Measurements from ENCODE around the gene SLC9C1. TPM values are rescaled to one million over a fixed set of nuclear protein-coding genes. Genes with fewer than 3 reads are reported as not detected.

SLC9C1 gene
- total RNA-seq, 1 experiment from 2014 or later: not detected

GRCh38 chr3:112117415-112117814, 176.6 kb downstream of the SLC9C1 start:
- Histone ChIP-seq H2AFZ (ENCODE audit: low read length) (no peak overlapping the region), H3K4me2 (ENCODE audit: low read length) (no peak overlapping the region), H3F3A (ENCODE audit: low read length, unreplicated experiment) (no peaks in the 10 kb centered on the region), H3K36me3 (ENCODE audit: low read depth, low read length) (peaks cover 36% of the 10 kb centered on the region), H3K9me3 (ENCODE audit: low read length) (no peaks in the 10 kb centered on the region), H3K9ac (ENCODE audit: low read length) (no peak overlapping the region), H3K4me3 (ENCODE audit: low read length) (no peak overlapping the region), H4K20me1 (ENCODE audit: low read length) (no peaks in the 10 kb centered on the region), H3K27ac (ENCODE audit: low read length) (no peak overlapping the region), H3K27me3 (ENCODE audit: low read length) (no peaks in the 10 kb centered on the region), H3K9me2 (replicated peaks; ENCODE audit: low read length) (no peaks in the 10 kb centered on the region), H3K4me1 (ENCODE audit: insufficient read depth, low read length) (no peaks in the 10 kb centered on the region), H3K79me2 (ENCODE audit: low read length) (no peaks in the 10 kb centered on the region)
- ChIA-PET POLR2A (ENCODE audit: unreplicated experiment) (interaction anchor here (0.6 kb wide), 1 partner anchor 441 kb away, joined by 3 read pairs; no protein-coding TSS in a partner anchor), CTCF (no interaction called here)
- DNase-seq (no peak), ATAC-seq (no peak)
- intact Hi-C loops (cut with micrococcal nuclease): no loop called here
- BruUV-seq (replicated peaks): no TSS peak
- TF ChIP-seq EZH2 (IDR thresholded peaks at IDR 0.05; ENCODE audit: low read length, unreplicated experiment): no peak
- no peak for TF ChIP-seq CTCF (conservative IDR thresholded peaks at IDR 0.05; ENCODE audit: low read depth, low read length)
- TF ChIP-seq EZH2phosphoT487 (IDR thresholded peaks at IDR 0.05; ENCODE audit: borderline replicate concordance, low read length): no peak

GRCh38 chr3:112116748-112117186, 177.2 kb downstream of the SLC9C1 start:
- TF ChIP-seq EZH2 (IDR thresholded peaks at IDR 0.05; ENCODE audit: low read length, unreplicated experiment) (no peak), EZH2phosphoT487 (IDR thresholded peaks at IDR 0.05; ENCODE audit: borderline replicate concordance, low read length) (no peak), CTCF (conservative IDR thresholded peaks at IDR 0.05; ENCODE audit: low read depth, low read length) (no peak)
- Histone ChIP-seq H3K27ac (ENCODE audit: low read length) (no peak overlapping the region), H3K9me3 (ENCODE audit: low read length) (no peaks in the 10 kb centered on the region), H3K4me1 (ENCODE audit: insufficient read depth, low read length) (no peaks in the 10 kb centered on the region), H3K79me2 (ENCODE audit: low read length) (no peaks in the 10 kb centered on the region), H3K27me3 (ENCODE audit: low read length) (no peaks in the 10 kb centered on the region), H3K4me3 (ENCODE audit: low read length) (no peak overlapping the region), H3K9me2 (replicated peaks; ENCODE audit: low read length) (no peaks in the 10 kb centered on the region), H3K36me3 (ENCODE audit: low read depth, low read length) (peaks cover 41% of the 10 kb centered on the region), H4K20me1 (ENCODE audit: low read length) (no peaks in the 10 kb centered on the region), H2AFZ (ENCODE audit: low read length) (no peak overlapping the region), H3K9ac (ENCODE audit: low read length) (no peak overlapping the region), H3F3A (ENCODE audit: low read length, unreplicated experiment) (no peaks in the 10 kb centered on the region), H3K4me2 (ENCODE audit: low read length) (no peak overlapping the region)
- ChIA-PET CTCF (no interaction called here), POLR2A (ENCODE audit: unreplicated experiment) (no interaction called here)
- no peak for DNase-seq
- no TSS peak for BruUV-seq (replicated peaks)
- no peak for ATAC-seq
- intact Hi-C loops (cut with micrococcal nuclease): no loop called here

- BruUV-seq (replicated peaks): no TSS peak
- intact Hi-C loops (cut with micrococcal nuclease): no loop called here
- DNase-seq: no peak
- TF ChIP-seq EZH2phosphoT487 (IDR thresholded peaks at IDR 0.05; ENCODE audit: borderline replicate concordance, low read length) (no peak), EZH2 (IDR thresholded peaks at IDR 0.05; ENCODE audit: low read length, unreplicated experiment) (no peak), CTCF (conservative IDR thresholded peaks at IDR 0.05; ENCODE audit: low read depth, low read length) (no peak)
- Histone ChIP-seq H4K20me1 (ENCODE audit: low read length) (peaks cover 4% of the 10 kb centered on the region; the same call in 1 of the 2 replicates), H3K4me1 (ENCODE audit: insufficient read depth, low read length) (peaks cover 3% of the 10 kb centered on the region), H3K79me2 (ENCODE audit: low read length) (no peaks in the 10 kb centered on the region), H3K27me3 (ENCODE audit: low read length) (no peaks in the 10 kb centered on the region), H3K9ac (ENCODE audit: low read length) (no peak overlapping the region), H3K9me2 (replicated peaks; ENCODE audit: low read length) (no peaks in the 10 kb centered on the region), H3K4me3 (ENCODE audit: low read length) (no peak overlapping the region), H3K9me3 (ENCODE audit: low read length) (no peaks in the 10 kb centered on the region), H3K27ac (ENCODE audit: low read length) (no peak overlapping the region), H3K4me2 (ENCODE audit: low read length) (no peak overlapping the region), H3F3A (ENCODE audit: low read length, unreplicated experiment) (no peaks in the 10 kb centered on the region), H3K36me3 (ENCODE audit: low read depth, low read length) (peaks cover 45% of the 10 kb centered on the region), H2AFZ (ENCODE audit: low read length) (no peak overlapping the region)
- POLR2A ChIA-PET (ENCODE audit: unreplicated experiment): no interaction called here
- CTCF ChIA-PET: no interaction called here
- ATAC-seq: no peak
These were observed 178.1 kb downstream of the SLC9C1 start for GRCh38 chr3:112115806-112116383.
